ENCODE measurements around the gene MMEL1.

- no peak for TF ChIP-seq CTCF (IDR thresholded peaks at IDR 0.05)
- no peak for TF ChIP-seq IRF2 (CRISPR knock-in tag; IDR thresholded peaks at IDR 0.05; ENCODE audit: borderline replicate concordance, low read depth)
- no peak for TF ChIP-seq NFYB (CRISPR knock-in tag; conservative IDR thresholded peaks at IDR 0.05; ENCODE audit: low read depth)
- no peak for TF ChIP-seq ZNF416 (CRISPR knock-in tag; IDR thresholded peaks at IDR 0.05)
- TF ChIP-seq, protein P1, sequence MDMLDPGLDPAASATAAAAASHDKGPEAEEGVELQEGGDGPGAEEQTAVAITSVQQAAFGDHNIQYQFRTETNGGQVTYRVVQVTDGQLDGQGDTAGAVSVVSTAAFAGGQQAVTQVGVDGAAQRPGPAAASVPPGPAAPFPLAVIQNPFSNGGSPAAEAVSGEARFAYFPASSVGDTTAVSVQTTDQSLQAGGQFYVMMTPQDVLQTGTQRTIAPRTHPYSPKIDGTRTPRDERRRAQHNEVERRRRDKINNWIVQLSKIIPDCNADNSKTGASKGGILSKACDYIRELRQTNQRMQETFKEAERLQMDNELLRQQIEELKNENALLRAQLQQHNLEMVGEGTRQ (CRISPR knock-in tag; IDR thresholded peaks at IDR 0.05) = no peak
- no peak for TF ChIP-seq SMAD3 (CRISPR knock-in tag; IDR thresholded peaks at IDR 0.05; ENCODE audit: borderline replicate concordance)
- no peak for TF ChIP-seq KAT7 (CRISPR knock-in tag; IDR thresholded peaks at IDR 0.05; ENCODE audit: borderline replicate concordance)
- no peak for TF ChIP-seq MXD4 (CRISPR knock-in tag; IDR thresholded peaks at IDR 0.05; ENCODE audit: borderline replicate concordance)
- TF ChIP-seq, protein P2, sequence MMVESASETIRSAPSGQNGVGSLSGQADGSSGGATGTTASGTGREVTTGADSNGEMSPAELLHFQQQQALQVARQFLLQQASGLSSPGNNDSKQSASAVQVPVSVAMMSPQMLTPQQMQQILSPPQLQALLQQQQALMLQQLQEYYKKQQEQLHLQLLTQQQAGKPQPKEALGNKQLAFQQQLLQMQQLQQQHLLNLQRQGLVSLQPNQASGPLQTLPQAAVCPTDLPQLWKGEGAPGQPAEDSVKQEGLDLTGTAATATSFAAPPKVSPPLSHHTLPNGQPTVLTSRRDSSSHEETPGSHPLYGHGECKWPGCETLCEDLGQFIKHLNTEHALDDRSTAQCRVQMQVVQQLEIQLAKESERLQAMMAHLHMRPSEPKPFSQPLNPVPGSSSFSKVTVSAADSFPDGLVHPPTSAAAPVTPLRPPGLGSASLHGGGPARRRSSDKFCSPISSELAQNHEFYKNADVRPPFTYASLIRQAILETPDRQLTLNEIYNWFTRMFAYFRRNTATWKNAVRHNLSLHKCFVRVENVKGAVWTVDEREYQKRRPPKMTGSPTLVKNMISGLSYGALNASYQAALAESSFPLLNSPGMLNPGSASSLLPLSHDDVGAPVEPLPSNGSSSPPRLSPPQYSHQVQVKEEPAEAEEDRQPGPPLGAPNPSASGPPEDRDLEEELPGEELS (CRISPR knock-in tag; IDR thresholded peaks at IDR 0.05) = no peak
Measured at GRCh38 chr1:2638466-2639115, 5.8 kb upstream of the MMEL1 start.
